NCI-H524 (cell line): ENCODE results near the gene EME1.
"Not testable (repeated sequence)": the region's sequence is repeated elsewhere in the genome, so short reads cannot be mapped to it uniquely, and the experiment has no call there.

ENCODE experiments used
- DNase-seq, 2 experiments: peaks; one replicate each; lab custom pipeline; 2025; lab: John Stamatoyannopoulos, UW

Gene EME1, protein sequence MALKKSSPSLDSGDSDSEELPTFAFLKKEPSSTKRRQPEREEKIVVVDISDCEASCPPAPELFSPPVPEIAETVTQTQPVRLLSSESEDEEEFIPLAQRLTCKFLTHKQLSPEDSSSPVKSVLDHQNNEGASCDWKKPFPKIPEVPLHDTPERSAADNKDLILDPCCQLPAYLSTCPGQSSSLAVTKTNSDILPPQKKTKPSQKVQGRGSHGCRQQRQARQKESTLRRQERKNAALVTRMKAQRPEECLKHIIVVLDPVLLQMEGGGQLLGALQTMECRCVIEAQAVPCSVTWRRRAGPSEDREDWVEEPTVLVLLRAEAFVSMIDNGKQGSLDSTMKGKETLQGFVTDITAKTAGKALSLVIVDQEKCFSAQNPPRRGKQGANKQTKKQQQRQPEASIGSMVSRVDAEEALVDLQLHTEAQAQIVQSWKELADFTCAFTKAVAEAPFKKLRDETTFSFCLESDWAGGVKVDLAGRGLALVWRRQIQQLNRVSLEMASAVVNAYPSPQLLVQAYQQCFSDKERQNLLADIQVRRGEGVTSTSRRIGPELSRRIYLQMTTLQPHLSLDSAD

DNA sequence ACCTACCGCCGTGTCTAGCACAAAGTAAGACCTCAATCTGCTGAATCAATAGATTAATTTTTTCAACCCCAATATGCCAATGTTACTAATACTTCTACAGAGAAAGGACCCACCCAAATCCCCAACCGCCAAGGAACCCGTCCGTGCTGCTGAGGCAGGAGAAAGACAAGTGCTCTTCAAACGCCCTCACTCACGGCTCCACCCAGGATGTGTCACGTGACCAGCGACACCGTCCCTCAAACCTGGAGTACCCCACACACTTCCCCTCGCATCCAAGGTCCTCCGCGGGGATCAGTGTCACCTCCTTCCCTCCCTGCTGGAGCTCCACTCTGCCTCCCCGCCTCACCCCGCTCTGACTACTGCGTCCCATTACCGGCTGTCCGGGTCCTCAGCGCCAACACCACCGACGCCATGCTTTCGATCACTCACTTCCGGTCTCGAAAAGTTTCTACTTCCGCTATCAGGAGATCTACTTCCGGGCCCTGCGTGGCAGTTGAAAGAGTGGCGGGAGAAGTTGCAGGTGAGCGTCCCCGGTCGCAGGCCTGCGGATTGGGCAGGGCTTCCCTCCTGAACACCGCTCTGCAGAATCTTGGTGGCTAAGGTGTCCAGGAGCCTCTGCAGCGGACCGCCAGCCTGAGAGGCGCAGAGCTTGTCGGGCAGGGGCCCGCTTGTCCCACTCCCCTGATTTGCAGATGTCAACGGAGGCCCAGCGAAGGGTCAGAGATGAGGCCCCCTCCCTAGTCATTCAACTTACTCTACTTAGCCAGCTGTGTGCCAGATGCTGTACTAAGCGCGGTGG is at the start of gene EME1, which contains the start of gene MRPL27:
Gene EME1 (plus strand): TSS at position 472 of the 799 bp plus-strand sequence. CDS start 1,980 bp downstream, outside the sequence.
Gene MRPL27 (minus strand): TSS at position 427 of the 799 bp plus-strand sequence. CDS start 14 bp downstream, at position 413.
- DNase-seq = peak; percentile 92 to 95

DNA sequence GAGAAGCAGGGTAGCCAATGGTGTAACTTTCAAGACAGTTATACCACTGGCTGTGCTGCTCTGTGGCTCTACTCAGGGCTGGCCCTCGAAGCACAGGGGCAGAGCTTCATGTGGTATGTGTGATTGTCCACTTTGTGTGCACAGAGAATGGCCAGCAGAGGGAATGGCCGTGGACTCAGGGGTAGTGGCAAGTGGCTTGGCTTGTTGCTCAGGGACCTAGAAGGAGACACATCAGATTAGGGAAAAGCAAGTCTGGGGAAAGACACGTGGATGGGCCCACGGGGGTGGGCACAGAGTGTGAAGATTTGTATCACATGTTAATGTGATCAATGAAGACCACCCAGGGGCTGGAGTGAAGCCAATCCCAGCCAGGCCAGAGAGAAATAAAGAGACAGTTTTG is 47.1 kb upstream of the EME1 start:
- no peak for DNase-seq

DNA sequence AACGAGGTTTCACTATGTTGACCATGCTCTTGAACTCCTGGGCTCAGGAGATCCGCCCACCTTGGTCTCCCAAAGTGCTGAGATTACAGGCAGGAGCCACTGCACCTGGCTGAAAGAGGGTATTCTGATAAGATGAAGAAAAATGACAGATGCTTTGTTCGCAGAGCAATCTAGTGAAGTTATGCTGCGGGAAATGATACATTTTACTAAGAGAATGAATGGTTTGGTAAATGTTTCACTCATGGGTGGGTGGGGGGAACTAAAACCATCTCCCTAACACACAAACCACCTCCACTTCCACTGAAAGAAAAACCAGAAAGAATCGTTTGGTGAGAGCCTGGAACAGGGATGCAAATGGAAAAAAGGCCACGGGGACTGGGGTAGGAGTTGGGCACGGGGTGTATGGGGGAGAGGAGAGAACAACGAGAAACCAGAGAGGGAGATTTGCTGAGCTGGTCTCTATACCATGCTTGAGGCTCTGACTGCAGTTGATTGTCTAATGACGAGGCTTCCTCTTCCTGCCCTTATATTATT is 46.1 kb upstream of the EME1 start:
- DNase-seq = no peak

DNA sequence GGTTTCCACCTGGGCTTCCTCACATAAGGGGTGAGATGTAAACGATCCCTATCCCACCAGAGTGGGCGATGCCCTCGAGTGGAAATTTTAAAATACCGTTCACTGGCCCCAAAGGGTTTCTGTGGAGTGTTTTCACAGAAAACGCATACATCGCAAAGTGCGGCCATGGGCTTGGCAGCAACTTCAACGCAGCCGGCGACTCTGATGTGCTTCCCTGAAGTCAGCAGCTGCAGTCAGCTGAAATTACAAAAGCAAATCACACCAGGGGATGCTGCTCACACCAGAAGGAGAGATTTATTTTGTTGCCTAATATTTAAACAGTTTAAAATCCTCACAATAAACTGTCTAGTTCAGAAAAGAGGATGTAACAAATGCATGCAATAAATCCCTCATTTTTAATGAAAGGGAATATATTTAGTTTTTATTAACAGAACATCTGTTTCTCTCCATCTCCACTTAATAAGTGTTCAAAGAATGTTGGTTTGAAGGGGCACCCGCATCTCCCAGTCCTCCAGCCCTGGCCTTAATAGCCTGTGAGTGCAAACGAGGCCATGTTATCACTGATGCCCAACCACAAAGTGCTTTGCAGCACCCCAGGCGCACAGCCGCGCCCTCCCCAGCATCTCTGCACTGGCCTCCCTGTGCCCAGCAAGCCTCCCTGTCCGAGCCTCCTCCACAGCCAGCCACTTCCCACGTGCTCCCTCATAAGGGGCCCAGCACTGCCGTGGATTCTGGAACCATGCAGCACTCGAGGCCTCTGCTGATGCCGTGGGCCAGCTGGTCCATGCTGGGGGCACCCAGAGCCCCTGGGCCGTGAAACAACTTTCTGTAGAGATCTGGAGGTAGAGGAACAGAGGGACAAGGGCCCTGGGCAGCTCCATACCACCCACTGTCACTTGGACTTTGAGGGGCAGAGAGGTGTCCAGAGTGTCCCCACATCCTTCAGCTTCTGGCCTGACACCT is 44.4 kb upstream of the EME1 start:
- no peak for DNase-seq

DNA sequence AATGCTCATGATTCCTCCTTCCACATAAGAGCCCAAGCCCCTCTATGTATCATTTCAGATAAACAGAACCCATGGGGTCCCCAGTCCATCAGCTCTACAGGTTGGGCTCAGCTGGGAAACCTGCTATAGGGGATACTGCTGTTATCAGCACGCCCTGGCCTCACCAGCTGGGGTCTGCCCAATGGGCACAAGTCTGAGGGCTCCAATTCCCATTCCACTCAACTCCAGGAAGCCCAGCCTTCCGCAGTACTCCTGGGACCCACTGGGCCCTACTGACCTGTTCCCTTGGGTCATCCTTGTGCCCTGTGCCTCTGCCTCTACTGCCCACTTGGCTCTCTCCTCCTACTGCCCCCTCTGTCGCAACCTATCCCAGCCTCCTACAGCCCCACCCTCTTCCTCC is 43.3 kb upstream of the EME1 start:
- DNase-seq = no peak

DNA sequence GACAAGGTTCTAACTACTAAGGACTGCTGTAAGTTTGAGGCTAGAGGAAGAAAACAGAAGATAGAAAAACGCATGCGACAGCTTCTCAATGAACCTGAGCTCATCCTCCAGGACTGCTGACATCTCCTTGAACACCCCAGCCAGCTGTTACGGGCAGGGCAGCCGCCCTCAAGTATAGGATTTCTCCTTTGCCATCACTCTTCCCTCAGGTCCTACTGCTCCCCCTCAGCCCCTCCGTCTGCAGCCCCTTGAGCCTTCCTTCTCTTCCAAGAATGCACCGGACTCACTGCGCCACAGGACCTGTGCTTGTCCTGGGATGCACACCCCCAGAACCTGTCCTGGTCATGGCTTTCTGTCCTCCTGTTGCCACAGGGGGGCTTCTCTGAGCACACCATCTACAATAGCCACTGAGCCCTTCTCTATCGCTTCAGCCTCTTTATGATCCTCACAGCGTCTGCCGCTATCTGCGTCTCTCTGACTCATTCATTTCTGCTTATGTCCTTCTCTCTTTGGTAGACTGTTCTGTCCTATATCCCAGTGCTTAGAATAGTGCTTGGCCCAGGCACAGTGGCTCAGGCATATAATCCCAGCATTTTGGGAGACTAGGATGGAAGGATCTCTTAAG is 42.8 kb upstream of the EME1 start:
- peak in 1 of 2 experiments; percentile 75 for DNase-seq

DNA sequence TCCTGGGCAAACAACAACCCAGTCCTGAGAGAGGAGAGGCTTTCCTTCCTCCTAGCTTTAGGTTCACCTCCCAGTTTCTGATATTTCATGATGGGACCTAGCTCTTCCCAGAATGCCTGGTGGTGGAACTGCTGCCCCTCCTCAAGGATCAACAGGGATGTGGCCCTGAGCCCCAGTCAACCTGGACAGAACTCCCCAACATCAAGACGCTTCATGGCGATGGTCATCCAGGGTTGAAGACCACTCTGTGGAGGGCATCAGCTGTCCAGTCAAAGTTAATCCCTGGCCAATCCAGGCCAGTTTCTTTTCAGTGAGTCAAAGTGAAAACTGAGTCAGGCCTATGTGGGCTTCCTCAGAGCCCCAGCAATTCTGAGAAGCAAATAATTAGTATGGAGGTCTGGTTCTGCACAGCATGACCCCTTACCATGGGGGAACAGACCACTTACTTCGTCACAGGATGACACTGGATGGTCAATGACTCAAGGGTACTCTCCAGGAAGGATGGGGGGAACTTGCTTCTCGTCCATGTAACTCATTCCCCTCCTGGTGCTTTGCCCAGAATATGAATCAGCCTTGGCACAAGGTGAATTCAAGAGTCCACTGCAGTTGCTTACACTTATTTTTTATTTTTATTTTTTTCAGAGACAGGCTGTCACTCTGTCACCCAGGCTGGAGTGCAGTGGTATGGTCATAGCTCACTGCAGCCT is 41.8 kb upstream of the EME1 start:
- no peak for DNase-seq

DNA sequence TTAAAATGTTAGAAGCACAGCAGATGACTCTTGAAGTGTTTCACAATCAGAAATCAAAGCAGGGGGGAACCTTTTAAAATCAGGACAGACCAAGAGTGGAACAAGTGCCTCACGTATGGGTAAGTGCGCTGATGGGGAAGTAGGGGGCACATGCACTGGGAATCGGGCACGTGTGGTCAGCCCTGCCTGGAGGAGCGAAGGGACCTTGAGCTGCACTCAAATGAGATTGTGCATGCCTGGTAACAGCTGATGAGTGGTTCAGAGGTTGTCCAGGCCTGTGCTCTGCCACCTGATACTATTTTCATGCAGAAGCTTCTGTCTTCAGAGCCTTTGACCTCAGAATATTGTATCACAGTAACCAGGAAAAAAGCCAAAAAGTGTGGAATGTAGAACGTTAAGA is 40.8 kb upstream of the EME1 start:
- DNase-seq = no peak

DNA sequence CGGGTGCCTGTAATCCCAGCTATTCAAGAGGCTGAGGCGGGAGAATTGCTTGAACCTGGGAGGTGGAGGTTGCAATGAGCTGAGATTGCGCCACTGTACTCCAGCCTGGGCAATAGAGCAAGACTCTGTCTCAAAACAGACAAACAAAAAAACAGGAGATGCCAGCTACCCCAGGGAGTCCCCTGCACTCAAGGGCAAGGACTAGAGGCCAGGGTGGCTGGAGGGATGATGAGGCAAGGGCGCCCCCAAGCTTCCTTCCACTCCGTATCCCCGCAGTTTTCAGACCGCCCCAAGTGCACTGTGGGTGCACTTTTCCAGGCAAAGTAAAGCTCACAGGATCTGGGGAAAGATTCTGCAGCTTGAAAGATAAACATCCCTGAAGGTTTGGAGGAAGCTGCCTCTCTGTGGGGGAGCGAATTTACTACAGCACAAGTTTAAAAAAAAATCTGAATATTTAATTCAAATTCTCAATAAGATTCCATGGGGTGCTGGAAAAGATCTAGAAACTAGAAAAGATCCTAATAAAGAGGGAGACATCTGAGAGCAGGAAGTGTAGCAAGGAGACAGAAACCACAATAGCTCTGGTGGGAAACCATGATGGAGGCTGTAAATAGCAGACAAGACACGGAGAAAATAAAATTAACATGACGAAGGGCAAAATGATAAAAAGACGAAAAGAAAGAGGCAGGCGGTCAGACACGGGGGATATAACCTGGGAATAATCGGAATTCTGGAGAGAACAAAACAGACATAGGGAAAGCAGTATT is 39.6 kb upstream of the EME1 start:
- not testable (repeated sequence) for DNase-seq

DNA sequence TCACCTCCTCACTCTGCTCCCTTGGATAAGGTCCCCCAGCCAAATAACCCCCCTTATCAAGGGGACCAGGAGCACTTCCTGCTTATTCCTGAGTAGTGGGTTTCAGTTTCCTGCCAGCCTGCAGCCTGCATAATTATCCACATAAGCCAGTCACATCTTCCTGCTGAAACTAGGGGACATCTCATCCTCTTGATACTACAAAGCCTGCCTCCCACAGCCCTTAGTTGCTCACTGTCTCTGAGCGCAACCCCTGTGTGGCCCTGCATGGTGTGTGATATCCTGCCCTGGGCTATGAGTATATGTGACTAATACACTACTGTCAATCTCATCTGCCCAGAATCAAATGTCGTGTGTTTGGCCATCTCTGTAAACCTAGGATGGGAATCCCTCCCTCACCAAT is 35.1 kb upstream of the EME1 start:
- no peak for DNase-seq

DNA sequence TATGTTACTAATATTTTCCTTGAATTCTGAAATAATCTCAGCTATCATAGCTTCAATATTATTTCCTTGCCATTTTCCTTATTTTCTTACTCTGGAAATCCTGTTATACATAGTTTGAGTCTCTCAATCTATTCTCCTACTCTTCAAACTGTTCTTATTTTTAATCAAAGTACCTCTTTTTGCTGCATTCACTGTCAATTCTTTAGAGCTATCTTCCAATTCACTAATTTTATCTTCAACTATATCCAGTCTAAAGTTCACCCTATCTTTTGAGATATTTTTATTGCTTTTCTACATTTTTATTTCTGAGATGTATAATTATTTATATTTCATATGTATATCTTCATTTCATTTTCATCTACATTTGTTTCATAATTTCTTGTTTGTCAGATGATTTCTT is 34.4 kb upstream of the EME1 start:
- DNase-seq = no peak

DNA sequence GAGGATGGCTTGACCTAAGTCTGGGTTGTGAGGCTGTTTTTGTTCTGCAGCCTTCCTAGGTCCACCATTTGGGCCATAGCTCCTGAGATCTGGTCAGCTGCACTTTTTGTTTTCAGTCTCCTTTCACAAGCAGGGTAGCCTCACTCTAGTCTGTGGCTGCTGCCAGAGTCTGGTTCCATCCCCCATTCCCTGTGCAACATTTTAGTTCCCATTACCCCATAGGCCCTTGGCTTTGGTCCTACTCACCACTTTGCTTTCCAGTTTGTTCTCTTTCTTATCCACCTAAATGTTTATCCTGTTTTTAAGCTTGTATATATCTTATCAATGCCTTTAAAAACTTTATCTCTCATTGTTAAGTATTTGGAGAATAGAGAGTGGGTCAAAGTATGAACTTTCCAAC is 33.6 kb upstream of the EME1 start:
- DNase-seq = no peak

DNA sequence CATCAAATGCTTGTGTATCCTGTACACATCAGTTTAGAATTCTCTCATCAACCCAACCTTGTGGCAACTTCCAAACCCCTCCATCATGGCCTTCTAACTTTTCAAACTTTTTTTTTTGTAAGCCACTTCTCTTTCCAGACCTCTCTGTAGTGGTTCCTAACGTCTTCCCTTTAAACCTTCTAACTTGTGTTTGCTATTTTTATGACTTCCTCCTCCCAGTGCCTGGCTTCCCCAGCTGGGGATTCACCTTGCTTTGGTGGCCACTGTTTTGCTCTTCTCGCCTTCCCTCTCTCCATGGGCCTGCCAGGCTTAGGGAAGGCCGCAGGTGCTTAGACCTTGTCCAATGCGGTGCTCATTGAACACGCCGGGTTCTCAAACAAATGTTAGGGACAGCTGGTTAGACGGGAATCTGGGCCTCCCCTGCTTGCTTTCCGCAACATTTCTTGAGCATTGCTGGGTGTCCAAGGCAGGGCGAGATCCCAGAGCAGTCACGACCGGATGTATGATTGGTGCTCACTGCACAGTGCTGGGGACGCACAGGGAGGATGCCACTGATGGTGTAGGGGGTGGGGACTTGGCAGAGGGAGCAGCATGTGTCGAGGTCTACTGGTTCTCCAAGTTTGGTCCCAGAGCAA is 28.2 kb upstream of the EME1 start:
- DNase-seq = no peak

DNA sequence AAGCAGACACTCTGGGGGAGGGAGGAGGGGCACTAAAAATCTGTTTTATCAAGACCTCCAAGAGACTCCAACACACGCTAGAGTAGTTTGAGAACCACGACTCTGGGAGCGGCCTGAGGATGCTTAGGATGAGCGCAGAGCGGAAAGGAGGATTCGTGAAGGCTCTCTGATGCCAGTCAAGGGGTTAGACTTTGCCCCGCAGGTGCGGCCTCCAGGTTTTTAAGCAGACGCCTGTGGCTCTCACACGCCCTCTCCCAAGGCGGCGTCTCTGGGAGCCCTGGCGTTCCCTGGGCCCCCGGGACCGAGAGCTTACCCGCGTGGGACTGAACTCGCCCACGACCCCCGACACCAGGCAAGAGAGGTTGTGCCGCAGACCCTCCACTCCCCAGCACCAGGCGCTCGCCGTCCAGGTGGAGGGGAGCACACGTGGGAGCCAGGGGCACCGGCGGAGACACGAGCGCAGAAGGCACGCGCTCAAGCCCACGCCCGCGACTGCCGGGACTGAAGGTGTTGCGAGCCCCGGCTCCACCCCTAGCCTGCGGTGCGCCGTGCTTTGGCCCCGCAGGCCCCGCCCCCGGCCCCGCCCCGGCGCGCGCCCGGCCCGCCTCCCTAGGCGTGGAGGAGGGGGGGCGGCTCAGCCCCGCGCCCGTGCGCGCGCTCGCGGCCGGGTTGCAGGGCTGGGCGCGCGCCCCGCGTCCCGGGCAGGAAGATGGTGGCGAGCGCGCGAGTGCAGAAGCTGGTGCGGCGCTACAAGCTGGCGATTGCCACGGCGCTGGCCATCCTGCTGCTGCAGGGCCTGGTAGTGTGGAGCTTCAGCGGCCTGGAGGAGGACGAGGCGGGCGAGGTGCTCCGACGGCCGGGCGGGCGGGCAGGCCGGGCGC is 27.4 kb upstream of the EME1 start, which contains the start of gene XYLT2:
Gene XYLT2 (plus strand): TSS at position 695 of the 881 bp plus-strand sequence. CDS start 15 bp downstream, at position 710.
- peak; percentile 69 to 86 for DNase-seq

DNA sequence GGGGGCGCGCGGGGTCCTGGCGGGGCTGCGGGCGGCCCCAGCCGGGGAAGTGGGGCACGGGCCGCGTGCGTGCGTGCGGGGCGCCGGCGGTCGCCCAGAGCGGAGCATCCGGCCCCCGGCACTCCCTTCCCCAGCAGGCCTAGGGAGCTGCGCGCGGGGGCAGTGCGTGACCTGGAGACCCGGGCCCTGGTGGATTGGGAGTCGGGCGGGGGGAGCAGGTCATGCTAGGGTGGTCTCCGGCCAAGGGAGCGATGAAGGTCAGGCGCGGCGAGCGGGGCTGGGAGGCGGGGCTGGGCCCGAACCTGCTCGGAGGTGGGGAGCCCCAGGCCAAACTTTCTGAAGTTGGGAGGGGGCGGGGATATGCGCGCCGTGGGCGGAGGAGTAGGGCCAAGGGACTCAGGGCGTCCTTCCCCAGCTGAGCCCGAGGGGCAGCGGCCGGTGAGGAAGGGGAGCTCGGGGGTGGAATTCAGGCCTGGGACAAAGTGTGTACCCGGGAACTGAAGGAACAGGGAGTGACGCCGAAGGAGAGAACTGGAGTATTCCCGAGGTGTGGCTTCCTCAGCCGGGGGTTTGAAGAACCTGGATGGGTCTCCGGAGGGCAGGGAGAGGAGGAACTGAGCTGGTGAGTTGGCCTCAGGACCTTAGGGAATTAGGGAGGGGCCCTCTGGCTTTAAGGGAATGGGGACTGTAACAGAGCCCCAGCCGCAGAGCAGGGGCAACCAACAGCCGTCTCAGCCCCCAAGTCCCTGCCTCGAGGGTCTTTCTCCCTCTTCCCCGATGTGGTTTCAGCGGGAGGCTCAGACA is 26.5 kb upstream of the EME1 start:
- DNase-seq = peak in 1 of 2 experiments; percentile 48

DNA sequence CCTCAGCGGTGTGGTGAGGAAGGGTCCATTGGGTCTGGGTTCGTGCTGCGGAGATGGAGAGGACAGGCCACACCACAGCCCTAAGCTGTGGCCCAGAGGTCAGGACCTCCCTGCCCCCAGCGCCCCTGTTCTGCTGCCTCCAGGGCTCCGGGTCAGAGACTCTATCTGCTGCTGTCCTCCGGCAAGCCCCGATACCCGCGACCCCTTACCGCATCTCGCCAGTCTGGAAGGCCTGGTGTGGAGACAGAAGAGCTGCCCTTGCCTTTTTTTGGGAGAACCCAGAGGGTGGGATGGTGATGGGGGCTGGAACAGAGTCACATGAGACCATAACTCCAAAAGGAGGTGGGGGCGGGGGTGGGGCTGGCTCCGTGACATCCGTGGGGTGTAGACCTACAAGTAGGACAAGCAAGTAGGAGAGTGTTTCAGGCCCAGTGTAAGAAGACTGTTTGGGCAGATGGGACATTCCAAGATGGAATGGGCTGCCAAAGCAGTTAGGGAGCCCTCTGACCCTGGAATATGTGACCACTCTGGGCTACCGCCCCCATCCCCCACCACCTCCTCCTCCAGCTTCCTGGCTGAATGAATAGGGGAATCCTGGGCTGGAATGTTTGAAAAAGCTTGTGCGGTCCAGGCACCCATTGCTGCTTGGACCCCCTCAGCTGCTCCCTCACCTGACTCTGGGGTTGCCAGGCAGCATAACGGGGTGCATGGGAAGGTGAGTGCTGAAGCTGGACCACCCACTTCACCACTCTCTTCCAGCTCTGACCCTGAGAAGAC is 25.7 kb upstream of the EME1 start:
- no peak for DNase-seq
